Right hindlimb (tissue), 1 donor: Measurements from ENCODE around the gene RFTN2.
"Not testable (repeated sequence)": the region's sequence is repeated elsewhere in the genome, so short reads cannot be mapped to it uniquely, and the experiment has no call there.

Experiments used
- DNase-seq: peaks from one replicate; pipeline ENCODE4 v3.0.0-alpha.2; 2018

The RFTN2 gene

GRCh38 chr2:197674060-197674459, 1.3 kb downstream of the RFTN2 start:
- no peak for DNase-seq

GRCh38 chr2:197673606-197674005, 1.8 kb downstream of the RFTN2 start:
- no peak for DNase-seq

- no peak for DNase-seq
Observed at GRCh38 chr2:197673106-197673505, 2.3 kb downstream of the RFTN2 start.

GRCh38 chr2:197672371-197672893, 3.0 kb downstream of the RFTN2 start:
- no peak for DNase-seq

GRCh38 chr2:197669077-197669476, 6.3 kb downstream of the RFTN2 start:
- DNase-seq, result no peak

- no peak for DNase-seq
Observed at GRCh38 chr2:197668296-197668695, 7.1 kb downstream of the RFTN2 start.

- DNase-seq, result no peak
Observed at GRCh38 chr2:197666277-197666676, 9.1 kb downstream of the RFTN2 start.

GRCh38 chr2:197661626-197662025, 13.8 kb downstream of the RFTN2 start:
- DNase-seq, result no peak

- DNase-seq, result no peak
Observed at GRCh38 chr2:197657562-197657961, 17.8 kb downstream of the RFTN2 start.

- DNase-seq, result no peak
Observed at GRCh38 chr2:197647961-197648690, 27.3 kb downstream of the RFTN2 start.

GRCh38 chr2:197641666-197642065, 33.7 kb downstream of the RFTN2 start:
- DNase-seq, result no peak

- not testable (repeated sequence) for DNase-seq
Observed at GRCh38 chr2:197640571-197641122, 34.7 kb downstream of the RFTN2 start.

GRCh38 chr2:197633109-197633657, 42.2 kb downstream of the RFTN2 start:
- no peak for DNase-seq

GRCh38 chr2:197628043-197628500, 47.3 kb downstream of the RFTN2 start:
- peak; percentile 24 for DNase-seq

- DNase-seq, result no peak
Observed at GRCh38 chr2:197626965-197627625, 48.3 kb downstream of the RFTN2 start.

- DNase-seq, result no peak
Observed at GRCh38 chr2:197620133-197620532, 55.3 kb downstream of the RFTN2 start.

GRCh38 chr2:197615016-197615652, 60.3 kb downstream of the RFTN2 start:
- DNase-seq, result no peak

- no peak for DNase-seq
Observed at GRCh38 chr2:197614532-197614931, 60.9 kb downstream of the RFTN2 start.

GRCh38 chr2:197613509-197613987, 61.8 kb downstream of the RFTN2 start:
- no peak for DNase-seq

- no peak for DNase-seq
Observed at GRCh38 chr2:197606180-197606579, 69.2 kb downstream of the RFTN2 start.

- DNase-seq, result no peak
Observed at GRCh38 chr2:197604117-197604860, 71.1 kb downstream of the RFTN2 start.

GRCh38 chr2:197601726-197602125, 73.7 kb downstream of the RFTN2 start:
- DNase-seq, result no peak
